DMS53 (cell line): Measurements from ENCODE around the gene SARS1.

Experiments used
- DNase-seq: peaks from one replicate; lab custom pipeline; 2025; lab: John Stamatoyannopoulos, UW

SARS1 gene

DNA sequence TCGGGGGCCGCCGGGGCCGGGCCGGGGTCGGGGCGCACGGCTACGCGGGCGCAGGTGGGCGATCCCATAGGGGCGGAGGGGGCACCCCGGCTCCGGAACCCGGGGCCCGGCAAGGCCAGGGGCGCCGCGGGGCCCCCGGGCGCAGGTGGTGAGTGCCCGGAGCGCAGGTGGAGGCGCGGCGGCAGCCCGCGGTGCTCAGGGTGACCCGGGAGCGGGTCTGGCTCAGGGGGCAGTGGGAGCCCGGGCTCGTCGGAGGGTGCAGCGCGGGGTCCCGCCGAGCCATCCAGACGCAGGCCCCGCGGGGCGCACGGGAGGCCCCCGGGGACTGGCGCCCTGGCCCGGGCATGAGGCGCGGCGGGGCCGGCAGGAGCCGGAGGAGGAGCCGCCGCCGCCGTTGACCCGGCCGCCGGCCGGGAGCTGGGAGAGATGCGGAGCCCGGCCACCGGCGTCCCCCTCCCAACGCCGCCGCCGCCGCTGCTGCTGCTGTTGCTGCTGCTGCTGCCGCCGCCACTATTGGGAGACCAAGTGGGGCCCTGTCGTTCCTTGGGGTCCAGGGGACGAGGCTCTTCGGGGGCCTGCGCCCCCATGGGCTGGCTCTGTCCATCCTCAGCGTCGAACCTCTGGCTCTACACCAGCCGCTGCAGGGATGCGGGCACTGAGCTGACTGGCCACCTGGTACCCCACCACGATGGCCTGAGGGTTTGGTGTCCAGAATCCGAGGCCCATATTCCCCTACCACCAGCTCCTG, 36.1 kb downstream of the SARS1 start:
- peak; percentile 52 for DNase-seq

DNA sequence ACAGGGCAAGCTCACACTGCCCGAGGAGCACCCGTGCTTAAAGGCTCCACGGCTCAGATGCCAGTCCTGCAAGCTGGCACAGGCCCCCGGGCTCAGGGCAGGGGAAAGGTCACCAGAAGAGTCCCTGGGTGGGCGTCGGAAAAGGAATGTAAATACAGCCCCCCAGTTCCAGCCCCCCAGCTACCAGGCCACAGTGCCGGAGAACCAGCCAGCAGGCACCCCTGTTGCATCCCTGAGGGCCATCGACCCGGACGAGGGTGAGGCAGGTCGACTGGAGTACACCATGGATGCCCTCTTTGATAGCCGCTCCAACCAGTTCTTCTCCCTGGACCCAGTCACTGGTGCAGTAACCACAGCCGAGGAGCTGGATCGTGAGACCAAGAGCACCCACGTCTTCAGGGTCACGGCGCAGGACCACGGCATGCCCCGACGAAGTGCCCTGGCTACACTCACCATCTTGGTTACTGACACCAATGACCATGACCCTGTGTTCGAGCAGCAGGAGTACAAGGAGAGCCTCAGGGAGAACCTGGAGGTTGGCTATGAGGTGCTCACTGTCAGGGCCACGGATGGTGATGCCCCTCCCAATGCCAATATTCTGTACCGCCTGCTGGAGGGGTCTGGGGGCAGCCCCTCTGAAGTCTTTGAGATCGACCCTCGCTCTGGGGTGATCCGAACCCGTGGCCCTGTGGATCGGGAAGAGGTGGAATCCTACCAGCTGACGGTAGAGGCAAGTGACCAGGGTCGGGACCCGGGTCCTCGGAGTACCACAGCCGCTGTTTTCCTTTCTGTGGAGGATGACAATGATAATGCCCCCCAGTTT, 36.9 kb downstream of the SARS1 start:
- DNase-seq, result no peak

DNA sequence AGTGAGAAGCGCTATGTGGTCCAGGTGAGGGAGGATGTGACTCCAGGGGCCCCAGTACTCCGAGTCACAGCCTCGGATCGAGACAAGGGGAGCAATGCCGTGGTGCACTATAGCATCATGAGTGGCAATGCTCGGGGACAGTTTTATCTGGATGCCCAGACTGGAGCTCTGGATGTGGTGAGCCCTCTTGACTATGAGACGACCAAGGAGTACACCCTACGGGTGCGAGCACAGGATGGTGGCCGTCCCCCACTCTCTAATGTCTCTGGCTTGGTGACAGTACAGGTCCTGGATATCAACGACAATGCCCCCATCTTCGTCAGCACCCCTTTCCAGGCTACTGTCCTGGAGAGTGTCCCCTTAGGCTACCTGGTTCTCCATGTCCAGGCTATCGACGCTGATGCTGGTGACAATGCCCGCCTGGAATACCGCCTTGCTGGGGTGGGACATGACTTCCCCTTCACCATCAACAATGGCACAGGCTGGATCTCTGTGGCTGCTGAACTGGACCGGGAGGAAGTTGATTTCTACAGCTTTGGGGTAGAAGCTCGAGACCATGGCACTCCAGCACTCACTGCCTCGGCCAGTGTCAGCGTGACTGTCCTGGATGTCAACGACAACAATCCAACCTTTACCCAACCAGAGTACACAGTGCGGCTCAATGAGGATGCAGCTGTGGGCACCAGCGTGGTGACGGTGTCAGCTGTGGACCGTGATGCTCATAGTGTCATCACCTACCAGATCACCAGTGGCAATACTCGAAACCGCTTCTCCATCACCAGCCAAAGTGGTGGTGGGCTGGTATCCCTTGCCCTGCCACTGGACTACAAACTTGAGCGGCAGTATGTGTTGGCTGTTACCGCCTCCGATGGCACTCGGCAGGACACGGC, 37.8 kb downstream of the SARS1 start:
- no peak for DNase-seq

DNA sequence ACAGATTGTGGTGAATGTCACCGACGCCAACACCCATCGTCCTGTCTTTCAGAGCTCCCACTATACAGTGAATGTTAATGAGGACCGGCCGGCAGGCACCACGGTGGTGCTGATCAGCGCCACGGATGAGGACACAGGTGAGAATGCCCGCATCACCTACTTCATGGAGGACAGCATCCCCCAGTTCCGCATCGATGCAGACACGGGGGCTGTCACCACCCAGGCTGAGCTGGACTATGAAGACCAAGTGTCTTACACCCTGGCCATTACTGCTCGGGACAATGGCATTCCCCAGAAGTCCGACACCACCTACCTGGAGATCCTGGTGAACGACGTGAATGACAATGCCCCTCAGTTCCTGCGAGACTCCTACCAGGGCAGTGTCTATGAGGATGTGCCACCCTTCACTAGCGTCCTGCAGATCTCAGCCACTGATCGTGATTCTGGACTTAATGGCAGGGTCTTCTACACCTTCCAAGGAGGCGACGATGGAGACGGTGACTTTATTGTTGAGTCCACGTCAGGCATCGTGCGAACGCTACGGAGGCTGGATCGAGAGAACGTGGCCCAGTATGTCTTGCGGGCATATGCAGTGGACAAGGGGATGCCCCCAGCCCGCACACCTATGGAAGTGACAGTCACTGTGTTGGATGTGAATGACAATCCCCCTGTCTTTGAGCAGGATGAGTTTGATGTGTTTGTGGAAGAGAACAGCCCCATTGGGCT, 38.6 kb downstream of the SARS1 start:
- DNase-seq, result no peak

DNA sequence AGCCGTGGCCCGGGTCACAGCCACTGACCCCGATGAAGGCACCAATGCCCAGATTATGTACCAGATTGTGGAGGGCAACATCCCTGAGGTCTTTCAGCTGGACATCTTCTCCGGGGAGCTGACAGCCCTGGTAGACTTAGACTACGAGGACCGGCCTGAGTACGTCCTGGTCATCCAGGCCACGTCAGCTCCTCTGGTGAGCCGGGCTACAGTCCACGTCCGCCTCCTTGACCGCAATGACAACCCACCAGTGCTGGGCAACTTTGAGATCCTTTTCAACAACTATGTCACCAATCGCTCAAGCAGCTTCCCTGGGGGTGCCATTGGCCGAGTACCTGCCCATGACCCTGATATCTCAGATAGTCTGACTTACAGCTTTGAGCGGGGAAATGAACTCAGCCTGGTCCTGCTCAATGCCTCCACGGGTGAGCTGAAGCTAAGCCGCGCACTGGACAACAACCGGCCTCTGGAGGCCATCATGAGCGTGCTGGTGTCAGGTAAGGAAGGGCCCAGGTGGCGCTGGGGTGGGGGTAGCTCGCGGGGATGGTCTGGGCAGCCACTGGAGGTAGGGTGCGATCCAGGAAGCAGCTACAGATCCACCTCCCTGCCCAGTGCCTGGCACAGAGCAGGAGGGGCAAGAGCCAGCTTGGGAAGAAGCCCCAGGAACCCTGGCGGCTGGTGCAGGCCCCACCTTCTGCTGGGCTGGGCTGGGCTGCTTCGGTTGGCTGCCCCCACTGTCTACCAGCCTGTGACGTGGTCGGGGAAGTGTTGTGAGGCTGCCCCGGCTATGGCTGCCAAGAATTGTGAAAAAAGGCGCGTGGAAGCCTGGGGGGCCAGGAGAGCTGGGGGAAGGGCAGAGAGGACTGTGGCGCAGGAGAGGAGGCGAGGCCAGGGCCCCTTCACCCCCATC, 39.4 kb downstream of the SARS1 start:
- DNase-seq, result no peak

DNA sequence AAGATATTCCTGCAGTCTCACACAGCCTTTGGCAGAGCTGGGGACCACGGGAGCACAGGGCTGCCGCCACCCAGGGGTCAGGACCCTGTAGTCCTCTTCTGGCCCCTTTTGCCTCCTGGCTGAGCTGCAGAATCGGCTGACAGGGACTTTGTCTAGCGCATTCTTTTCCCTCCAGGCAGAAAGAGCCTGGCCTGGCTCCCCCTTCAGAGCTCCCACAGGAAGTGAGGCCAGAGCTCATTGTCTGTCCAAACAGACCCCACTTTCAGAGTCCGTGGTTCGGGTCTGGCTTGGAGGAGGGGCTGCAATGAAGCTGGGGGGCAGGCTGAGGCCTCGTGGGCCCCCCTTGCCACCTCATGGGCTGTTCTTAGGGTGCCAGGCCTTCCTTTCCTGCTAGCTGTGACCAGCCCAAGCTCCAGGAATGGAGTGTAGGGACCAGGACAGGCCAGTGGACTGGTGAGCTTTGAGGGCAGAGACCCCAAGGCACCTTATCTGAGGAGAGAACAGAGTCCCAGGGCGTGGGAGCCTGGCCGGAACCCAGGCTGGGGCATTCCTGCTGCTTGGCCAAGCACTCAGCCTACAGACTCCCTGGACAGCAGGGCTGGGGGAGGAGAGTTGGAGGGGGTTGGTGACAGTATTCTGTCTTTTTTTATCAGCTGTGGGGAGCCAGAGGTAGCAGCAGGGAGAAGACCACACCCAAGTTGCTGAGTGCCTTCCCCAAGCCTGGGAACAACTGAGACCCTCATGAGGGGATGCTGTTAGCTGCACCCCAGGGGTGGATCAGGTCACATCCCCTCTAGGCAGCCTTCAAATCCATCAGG, 40.3 kb downstream of the SARS1 start:
- no peak for DNase-seq

DNA sequence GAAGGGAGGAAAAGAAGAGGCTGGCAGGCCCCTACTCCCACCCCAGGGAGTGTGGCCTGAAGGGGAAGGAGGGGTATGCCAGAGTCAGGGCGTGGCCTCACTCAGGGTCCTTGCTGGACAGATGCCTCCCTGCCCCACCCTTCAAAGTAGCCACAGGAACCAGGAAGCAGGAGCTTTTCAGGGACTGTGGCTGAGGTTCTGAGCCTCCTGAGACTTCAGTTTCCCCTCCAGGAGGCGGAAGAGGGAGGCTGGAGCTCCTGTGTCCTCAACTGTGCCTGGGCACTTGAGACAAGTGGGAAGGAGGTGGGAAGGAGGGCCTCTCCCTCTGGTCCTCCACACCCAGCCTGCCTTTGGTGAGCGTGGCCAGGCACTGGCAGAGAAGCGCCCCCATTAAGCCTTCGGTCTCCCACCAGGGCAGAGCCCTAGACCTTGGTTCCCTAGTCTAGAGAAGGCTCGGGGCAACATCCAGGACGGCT, 40.9 kb downstream of the SARS1 start:
- DNase-seq, result no peak

DNA sequence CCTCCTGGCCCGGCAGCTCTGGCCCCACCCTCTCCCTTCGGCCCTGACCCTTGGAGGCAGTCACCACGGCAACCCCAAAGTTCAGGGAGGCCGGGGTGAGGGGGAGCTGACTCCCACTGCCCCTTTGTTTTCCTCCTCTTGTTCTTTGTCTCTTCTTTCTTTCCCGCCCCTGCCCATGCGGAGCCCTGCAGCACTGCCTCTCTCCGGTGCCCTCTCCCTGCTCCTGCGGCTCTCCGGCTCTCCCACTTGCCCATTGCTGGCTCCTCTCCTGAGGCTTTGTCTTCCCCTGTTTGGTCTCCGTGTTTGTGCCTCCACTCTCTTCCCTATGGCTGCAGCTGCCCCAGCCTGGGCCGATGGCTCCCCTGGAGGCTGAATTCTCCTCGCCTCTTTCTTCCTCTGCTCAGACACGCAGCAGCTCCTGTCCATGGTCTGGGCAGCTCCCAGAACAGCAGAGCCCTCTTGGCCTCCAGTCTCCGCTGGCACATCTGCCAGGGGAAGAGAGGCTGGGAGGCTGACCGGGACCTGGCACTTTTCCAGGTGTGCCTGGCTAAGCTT, 41.5 kb downstream of the SARS1 start:
- no peak for DNase-seq

DNA sequence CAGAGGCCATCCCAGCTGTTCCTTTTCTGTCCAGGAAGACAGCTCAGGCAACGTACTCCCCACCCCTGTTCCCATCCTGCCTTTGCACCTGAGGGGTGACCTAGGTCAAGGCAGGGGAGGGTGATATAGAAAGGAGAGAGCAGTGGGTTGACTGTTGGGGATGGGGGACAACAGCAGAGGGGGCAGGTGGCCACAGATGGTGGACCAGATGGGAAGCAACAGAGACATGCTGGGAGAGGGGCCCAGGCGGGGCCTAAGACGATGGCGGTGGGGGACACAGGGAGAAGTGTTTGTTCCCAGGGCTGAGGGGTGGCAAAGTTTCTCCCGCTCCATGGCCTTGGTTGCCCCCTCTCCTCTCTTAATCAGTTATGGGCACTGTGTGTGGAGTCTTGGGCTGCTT, 42.0 kb downstream of the SARS1 start:
- no peak for DNase-seq

DNA sequence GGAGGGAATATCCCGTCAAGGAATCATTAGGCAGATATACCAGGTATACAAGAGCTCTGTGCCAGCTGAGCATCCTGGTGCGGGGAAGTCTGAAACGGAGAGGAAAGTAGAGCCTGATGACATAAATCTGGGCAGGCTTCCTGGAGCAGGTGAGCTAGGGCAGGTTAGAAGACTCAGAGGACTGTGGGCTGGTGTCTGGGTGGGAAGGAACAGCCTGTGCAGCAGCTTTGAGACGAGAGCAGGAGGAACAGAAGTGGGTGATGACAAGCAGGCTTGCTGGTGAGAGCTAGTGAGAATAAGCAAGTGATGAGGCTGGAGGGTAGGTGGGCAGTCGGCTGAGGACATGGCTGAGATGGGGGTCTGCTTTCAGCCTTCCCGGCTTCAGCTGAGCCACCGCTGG, 42.4 kb downstream of the SARS1 start:
- no peak for DNase-seq

DNA sequence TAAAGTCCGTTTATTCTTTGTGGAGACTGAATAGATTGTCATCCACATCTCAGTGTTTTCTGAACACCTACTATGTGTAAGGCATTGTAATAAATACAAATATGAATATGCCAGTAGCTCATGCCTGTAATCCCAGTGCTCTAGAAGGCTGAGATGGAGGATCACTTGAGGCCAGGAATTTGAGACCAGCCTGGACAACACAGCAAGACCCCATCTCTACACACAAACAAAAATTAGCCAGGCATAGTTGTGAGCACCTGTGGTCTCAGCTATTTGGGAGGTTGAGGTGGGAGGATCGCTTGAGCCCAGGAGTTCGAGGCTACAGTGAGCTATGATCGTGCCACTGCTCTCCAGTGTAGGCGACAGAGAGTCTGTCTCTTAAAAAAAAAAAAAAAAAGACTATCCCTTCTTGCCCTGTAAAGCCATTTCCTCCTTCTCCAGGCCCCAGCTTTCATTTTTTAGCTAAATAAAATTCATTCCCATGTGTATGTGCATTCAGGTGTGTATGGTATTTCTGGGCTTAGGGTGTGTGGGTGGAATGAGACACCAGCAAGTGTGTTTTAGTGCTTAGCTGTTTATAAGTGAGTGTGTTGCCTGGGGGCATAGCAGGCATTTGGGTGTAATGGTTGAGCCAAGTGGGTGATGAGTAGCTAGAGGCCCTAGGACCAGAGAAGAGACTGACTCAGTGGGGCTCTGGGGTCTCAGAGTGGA, 43.4 kb downstream of the SARS1 start:
- no peak for DNase-seq

DNA sequence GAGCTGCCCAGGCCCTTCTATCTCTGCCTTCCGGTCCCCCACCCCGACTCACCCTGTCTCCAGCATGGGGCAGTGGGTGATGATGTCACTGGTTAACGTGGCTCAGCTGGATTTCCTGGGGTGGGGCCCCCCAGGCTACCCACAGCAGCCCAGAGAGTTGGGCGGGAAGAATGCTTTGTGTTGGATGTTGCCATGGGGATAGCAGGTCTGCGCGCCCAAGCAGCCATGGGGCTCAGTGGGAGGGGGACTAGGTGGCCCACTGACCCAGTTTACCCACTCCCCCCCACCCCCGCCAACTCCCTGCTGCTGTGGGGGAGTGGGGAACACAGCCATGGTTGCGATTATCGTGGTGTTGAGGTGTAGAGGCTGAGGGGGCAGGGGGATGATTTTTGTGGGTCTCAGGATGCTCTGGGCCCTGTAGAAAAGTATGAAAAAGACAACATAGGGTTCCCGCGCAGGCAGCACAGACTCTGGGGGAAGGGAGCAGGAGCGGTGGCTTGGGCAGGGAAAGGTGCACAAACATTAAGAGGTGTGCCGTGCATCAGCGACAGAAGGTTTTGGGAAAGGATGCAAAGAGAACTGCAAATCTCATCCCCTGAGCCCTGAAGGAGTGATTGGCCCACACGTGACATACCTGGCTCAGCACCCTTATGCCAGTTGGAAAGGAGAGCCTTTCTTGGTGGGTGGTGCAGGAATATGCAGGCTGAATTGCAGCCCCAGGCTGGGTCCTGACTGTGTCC, 44.1 kb downstream of the SARS1 start:
- no peak for DNase-seq

DNA sequence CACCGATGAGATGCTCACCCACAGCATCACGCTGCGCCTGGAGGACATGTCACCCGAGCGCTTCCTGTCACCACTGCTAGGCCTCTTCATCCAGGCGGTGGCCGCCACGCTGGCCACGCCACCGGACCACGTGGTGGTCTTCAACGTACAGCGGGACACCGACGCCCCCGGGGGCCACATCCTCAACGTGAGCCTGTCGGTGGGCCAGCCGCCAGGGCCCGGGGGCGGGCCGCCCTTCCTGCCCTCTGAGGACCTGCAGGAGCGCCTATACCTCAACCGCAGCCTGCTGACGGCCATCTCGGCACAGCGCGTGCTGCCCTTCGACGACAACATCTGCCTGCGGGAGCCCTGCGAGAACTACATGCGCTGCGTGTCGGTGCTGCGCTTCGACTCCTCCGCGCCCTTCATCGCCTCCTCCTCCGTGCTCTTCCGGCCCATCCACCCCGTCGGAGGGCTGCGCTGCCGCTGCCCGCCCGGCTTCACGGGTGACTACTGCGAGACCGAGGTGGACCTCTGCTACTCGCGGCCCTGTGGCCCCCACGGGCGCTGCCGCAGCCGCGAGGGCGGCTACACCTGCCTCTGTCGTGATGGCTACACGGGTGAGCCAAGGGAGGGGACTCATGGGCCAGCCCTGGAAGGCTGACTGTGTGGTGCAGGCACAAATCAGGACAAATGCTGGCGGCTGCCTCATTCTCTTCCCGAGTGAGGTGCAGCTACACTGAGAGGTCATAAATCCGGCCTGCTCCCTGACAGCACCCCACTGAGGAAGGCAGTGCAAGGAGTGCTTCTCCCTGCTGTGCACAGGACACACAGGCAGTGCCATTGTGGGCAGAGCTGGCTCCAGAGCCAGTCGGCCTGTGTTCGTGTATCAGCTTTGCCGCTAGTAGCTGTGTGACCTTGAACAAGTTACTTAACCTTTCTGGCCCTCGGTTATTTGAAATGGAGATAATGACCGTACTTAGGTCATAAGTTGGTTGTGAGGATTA, 45.1 kb downstream of the SARS1 start:
- DNase-seq, result no peak

DNA sequence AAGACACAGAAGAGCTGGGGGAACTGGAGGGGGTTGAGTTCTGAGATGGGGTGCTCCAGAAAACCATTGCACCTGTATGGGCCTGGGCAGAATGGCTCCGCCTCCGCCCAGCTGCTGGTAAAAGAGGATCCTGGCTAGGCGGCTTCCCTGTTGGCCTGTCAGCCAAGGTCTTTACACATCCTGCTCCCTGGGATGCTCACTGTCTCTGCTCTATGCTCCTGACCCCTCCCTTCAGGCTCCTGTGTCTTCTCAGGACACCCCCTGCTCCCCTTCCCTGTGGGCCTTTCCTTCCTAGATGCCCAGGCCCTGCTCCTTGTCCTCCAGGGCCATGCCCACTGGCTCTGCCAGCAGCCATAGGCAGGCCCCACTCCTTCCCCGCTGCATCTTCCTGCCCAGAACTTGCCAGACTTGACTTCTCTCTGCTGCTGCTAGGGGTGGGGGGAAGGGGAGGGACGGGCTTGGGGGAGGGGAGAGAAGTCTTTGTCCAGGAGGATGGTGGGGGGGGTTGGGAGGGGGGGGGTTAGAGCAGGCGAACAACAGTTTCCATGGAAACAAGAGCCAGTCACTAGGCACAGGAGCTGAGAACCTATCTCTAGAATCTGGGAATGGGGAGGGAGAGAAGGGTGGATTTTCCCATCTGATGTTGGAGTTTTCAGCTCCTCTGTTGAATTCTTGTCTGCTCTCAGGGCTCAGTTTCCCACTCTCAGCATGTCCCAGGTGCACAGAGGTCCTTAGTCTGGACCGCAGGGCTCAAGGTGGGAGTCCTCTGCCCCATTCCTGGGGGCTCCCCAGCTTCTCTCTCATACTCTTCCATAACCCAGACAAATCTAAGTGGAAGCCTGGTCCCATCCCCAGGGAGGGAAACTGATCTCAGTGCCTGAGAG, 46.2 kb downstream of the SARS1 start:
- DNase-seq, result peak; percentile 24

DNA sequence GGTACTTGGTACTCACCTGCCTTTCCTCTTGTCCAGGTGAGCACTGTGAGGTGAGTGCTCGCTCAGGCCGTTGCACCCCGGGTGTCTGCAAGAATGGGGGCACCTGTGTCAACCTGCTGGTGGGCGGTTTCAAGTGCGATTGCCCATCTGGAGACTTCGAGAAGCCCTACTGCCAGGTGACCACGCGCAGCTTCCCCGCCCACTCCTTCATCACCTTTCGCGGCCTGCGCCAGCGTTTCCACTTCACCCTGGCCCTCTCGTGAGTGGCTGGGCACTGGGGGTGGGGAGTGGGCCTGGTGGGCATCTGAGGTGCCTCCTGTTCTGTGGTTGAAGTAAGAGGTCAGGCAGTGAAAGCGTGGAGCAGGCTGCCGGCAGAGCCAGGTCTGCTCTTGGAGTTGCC, 47.3 kb downstream of the SARS1 start:
- no peak for DNase-seq

DNA sequence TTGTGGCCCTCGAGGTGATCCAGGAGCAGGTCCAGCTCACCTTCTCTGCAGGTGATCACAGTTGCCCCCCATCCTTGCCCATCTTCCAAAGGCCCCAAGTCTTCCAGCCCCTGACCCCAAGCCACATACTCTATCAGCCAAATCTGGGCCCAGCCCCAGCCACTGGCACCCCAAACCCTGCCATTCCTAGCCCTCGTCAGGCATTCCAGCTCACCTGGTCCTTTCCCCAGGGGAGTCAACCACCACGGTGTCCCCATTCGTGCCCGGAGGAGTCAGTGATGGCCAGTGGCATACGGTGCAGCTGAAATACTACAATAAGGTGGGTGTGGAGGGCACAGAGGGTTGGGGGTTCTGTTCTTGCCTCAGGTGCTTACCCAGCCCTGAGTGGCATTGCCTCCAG, 47.9 kb downstream of the SARS1 start:
- DNase-seq, result no peak
